Parathyroid adenoma (tissue), 2 donors: ENCODE results near the gene ARHGAP9.

ENCODE experiments used
- H2AFZ ChIP-seq: fragments of 300-600 bp; sonication (generic); one replicate; pipeline ENCODE4 v1.7.0; 2017; ENCODE audit warnings: antibody characterized with exemption, mild to moderate bottlenecking
- H3K27ac ChIP-seq: fragments of 300-600 bp; sonication (generic); one replicate; pipeline ENCODE4 v1.7.0; 2017
- H3K27me3 ChIP-seq: fragments of 300-600 bp; sonication (generic); one replicate; pipeline ENCODE4 v1.7.0; 2017; ENCODE audit warnings: low read length; ENCODE audit not compliant: control insufficient read depth, insufficient read depth
- H3K36me3 ChIP-seq: fragments of 300-600 bp; sonication (generic); one replicate; pipeline ENCODE4 v1.7.0; 2017; ENCODE audit warnings: low read length; ENCODE audit not compliant: control insufficient read depth, insufficient read depth
- H3K4me1 ChIP-seq: fragments of 300-600 bp; sonication (generic); one replicate; pipeline ENCODE4 v1.7.0; 2017; ENCODE audit warnings: control low read depth
- H3K4me2 ChIP-seq: fragments of 300-600 bp; sonication (generic); one replicate; pipeline ENCODE4 v1.7.0; 2017; ENCODE audit warnings: low read length
- H3K4me3 ChIP-seq: fragments of 300-600 bp; sonication (generic); one replicate; pipeline ENCODE4 v1.7.0; 2017; ENCODE audit warnings: low read depth, low read length
- H3K79me2 ChIP-seq: fragments of 300-600 bp; sonication (generic); one replicate; pipeline ENCODE4 v1.7.0; 2017; ENCODE audit warnings: control low read depth
- H3K9ac ChIP-seq: fragments of 300-600 bp; sonication (generic); one replicate; pipeline ENCODE4 v1.7.0; 2017; ENCODE audit warnings: mild to moderate bottlenecking
- H3K9me3 ChIP-seq: fragments of 300-600 bp; sonication (generic); one replicate; pipeline ENCODE4 v1.7.0; 2017; ENCODE audit warnings: low read length; ENCODE audit not compliant: control insufficient read depth
- TF ChIP-seq, protein P1 (sequence below): fragments of 300-600 bp; sonication (generic); IDR thresholded peaks from one replicate; pipeline ENCODE4 v1.7.0; 2017; ENCODE audit warnings: antibody characterized with exemption, mild to moderate bottlenecking
- donor health status: primary hyperparathyroidism.

The ARHGAP9 gene

DNA sequence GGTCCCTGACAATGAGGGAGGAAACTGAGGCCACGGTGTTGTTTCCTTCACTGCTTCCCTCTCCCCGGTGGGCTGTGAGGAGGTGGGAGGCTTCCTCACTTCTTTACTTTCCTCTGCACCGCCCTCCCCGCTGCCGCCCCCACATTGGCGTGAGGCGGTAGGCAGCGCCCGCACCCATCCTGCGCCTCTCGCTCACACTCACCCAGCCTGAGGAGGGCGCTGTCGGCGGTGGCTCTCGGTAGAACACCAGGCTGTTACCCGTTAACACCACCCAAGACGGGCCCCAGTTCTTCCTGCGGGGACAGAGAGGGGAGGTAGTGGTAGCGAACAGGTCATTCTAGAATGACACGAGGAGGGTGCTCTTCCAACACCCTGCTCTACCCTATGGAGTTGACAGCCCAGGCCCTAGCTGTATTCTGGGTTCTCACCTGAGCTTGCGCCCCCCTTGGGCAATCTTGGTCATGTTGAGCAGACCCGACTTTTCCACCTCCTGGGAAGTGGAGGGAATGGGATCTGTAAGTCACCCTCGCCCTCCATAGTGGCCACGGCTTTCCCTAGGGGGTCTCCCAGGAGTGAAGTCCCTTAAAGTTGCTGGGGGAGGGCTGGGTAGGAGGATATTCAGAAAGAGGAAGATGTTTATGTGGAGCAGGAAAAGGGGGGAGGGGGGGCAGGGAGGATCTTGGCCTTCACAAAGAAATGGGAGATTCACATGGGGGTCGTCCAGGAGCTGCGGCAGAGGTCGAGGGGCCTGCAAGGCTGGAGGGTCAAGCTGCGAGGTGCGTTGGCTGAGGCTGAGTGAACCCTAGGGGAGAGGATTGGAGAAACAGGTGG, 3.3 kb downstream of the ARHGAP9 start:
- H3K4me2 ChIP-seq = peak overlapping the region; percentile 68
- H3K36me3 ChIP-seq = no peaks in the 10 kb centered on the region
- no peak overlapping the region for H3K27ac ChIP-seq
- TF ChIP-seq, protein P1, sequence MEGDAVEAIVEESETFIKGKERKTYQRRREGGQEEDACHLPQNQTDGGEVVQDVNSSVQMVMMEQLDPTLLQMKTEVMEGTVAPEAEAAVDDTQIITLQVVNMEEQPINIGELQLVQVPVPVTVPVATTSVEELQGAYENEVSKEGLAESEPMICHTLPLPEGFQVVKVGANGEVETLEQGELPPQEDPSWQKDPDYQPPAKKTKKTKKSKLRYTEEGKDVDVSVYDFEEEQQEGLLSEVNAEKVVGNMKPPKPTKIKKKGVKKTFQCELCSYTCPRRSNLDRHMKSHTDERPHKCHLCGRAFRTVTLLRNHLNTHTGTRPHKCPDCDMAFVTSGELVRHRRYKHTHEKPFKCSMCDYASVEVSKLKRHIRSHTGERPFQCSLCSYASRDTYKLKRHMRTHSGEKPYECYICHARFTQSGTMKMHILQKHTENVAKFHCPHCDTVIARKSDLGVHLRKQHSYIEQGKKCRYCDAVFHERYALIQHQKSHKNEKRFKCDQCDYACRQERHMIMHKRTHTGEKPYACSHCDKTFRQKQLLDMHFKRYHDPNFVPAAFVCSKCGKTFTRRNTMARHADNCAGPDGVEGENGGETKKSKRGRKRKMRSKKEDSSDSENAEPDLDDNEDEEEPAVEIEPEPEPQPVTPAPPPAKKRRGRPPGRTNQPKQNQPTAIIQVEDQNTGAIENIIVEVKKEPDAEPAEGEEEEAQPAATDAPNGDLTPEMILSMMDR = no peak
- peak overlapping the region; percentile 34 for H3K4me3 ChIP-seq
- H3K9ac ChIP-seq = no peak overlapping the region
- H3K79me2 ChIP-seq = no peaks in the 10 kb centered on the region
- peak overlapping the region; percentile 64 for H2AFZ ChIP-seq
- peaks cover 7% of the 10 kb centered on the region for H3K27me3 ChIP-seq
- no peaks in the 10 kb centered on the region for H3K9me3 ChIP-seq
- peaks cover 11% of the 10 kb centered on the region for H3K4me1 ChIP-seq

DNA sequence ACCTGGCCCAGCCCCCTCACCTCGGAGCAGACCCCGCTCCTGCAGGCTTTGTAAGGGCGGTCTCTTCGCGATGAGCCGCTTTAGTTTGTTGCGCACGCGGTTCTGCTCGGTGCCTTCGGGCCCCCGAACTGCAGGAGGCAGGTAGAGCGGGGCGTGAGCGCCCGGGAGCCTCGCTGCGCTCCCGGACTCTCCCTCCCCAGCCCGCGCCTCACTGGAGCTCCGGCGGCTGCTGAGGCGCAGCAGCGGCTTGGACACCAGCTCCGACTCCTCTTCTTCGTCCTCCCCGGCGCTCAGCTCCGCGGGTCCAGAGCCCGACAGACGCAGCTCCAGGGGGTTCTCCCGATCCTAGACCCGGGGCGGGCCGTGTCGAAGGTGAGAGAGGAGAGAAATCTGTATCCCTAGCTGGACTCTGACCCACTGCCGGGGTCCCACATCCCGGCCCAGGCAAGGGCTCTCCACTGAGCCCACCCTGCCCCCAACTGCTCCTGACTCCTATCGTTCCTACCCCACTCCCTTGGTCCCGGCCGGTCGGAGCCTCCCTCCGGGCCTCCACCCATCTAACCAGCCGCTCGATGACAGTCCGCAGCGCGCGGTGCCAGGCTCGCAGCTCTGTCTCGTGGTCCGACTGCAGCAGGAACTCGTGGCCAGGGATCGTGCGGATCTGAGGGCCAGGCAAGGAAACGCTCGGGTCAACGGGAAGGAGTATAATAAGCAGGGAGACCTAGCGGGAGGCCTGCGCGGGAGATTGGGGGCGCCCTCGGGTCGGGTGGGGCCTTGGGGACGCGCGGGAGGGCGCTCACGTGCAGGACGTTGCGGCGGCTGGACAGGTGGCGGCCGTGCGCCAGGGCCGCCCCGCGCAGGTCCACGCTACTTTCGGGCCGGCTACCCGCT, 4.2 kb downstream of the ARHGAP9 start:
- no peaks in the 10 kb centered on the region for H3K9me3 ChIP-seq
- peak overlapping the region; percentile 64 for H2AFZ ChIP-seq
- H3K4me3 ChIP-seq = peak overlapping the region; percentile 34
- H3K27me3 ChIP-seq = peaks cover 7% of the 10 kb centered on the region
- H3K27ac ChIP-seq = no peak overlapping the region
- no peaks in the 10 kb centered on the region for H3K79me2 ChIP-seq
- peaks cover 11% of the 10 kb centered on the region for H3K4me1 ChIP-seq
- H3K36me3 ChIP-seq = no peaks in the 10 kb centered on the region
- no peak overlapping the region for H3K9ac ChIP-seq
- peak overlapping the region; percentile 68 for H3K4me2 ChIP-seq
- TF ChIP-seq, protein P1 = no peak

DNA sequence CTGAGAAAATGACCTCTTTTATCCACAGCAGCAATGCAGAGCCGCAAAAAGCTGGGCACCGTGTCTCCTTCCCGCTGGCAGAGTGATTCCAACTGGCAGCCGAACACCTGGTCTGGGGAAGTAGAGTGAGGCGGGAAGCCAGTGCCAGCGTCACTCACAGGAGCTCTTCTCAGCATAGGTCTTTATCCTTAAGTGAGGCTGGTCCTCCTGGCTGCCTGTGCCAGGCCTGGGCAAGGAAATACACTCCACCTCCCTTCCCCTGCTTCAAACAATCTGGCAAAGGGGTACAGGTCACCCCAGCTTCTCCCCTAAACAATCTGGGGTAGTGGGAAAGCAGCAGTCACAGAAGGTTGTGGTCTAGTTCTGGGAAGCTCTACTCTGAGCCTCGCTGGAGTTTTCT, 4.8 kb downstream of the ARHGAP9 start:
- peaks cover 7% of the 10 kb centered on the region for H3K27me3 ChIP-seq
- H3K79me2 ChIP-seq = no peaks in the 10 kb centered on the region
- no peak overlapping the region for H3K9ac ChIP-seq
- no peak overlapping the region for H3K27ac ChIP-seq
- no peaks in the 10 kb centered on the region for H3K36me3 ChIP-seq
- H3K4me2 ChIP-seq = peak overlapping the region; percentile 68
- H3K4me3 ChIP-seq = no peak overlapping the region
- H3K9me3 ChIP-seq = no peaks in the 10 kb centered on the region
- peaks cover 11% of the 10 kb centered on the region for H3K4me1 ChIP-seq
- peak overlapping the region; percentile 64 for H2AFZ ChIP-seq
- TF ChIP-seq, protein P1 = no peak

DNA sequence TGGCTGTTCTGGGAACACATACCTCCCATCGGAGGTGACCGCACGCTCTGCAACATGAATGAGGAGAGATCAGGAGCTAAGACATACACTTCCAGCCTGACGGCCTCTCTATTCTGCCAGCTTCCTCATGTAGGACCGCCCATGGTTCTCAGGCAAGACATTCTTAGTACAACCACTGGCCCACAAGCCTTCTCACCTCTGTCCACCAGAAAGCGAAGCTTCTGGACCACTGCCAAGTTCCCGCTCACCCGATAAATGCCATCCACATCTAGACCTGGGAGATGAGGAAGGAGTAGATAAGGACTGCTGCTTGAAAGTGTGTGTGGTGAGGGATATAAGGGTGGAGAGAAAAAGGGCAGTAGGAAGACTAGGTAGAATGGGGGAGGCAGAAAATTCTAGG, 5.2 kb downstream of the ARHGAP9 start:
- Histone ChIP-seq H3K36me3 (no peaks in the 10 kb centered on the region), H3K27me3 (peaks cover 7% of the 10 kb centered on the region)

More for the DNA sequence above, 5.2 kb downstream of the ARHGAP9 start:
- Histone ChIP-seq H3K9me3 (no peaks in the 10 kb centered on the region), H3K4me2 (no peak overlapping the region), H2AFZ (no peak overlapping the region), H3K4me3 (no peak overlapping the region), H3K4me1 (peaks cover 11% of the 10 kb centered on the region), H3K9ac (no peak overlapping the region), H3K79me2 (no peaks in the 10 kb centered on the region), H3K27ac (no peak overlapping the region)
- TF ChIP-seq, protein P1 = no peak
